HG03460 (cell line): Measurements from ENCODE around the gene NDUFS7.
"Not testable (repeated sequence)": the region's sequence is repeated elsewhere in the genome, so short reads cannot be mapped to it uniquely, and the experiment has no call there.

ENCODE experiments used
- ATAC-seq: cut with Tn5 transposase; IDR thresholded peaks from one replicate; pipeline ENCODE4 v1.9.1; 2021; ENCODE audit not compliant: unreplicated experiment

Gene NDUFS7

GRCh38 chr19:1431759-1432506, 48.2 kb downstream of the NDUFS7 start:
- no peak for ATAC-seq

- no peak for ATAC-seq
Measured at GRCh38 chr19:1432507-1432887, 48.8 kb downstream of the NDUFS7 start.

- no peak for ATAC-seq
Measured at GRCh38 chr19:1433119-1434039, 49.7 kb downstream of the NDUFS7 start.

GRCh38 chr19:1434040-1434366, 50.3 kb downstream of the NDUFS7 start:
- ATAC-seq, result no peak

GRCh38 chr19:1434577-1435060, 50.9 kb downstream of the NDUFS7 start:
- no peak for ATAC-seq

- no peak for ATAC-seq
Measured at GRCh38 chr19:1435378-1435989, 51.8 kb downstream of the NDUFS7 start.

GRCh38 chr19:1437609-1438008, 53.9 kb downstream of the NDUFS7 start:
- no peak for ATAC-seq

- peak; percentile 60 for ATAC-seq
Measured at GRCh38 chr19:1438035-1438932, 54.6 kb downstream of the NDUFS7 start, which contains the start of gene RPS15. Gene RPS15 (plus strand): TSS chr19:1438396. CDS start chr19:1438426, 30 bp downstream.

- ATAC-seq, result no peak
Measured at GRCh38 chr19:1438933-1439354, 55.2 kb downstream of the NDUFS7 start.

GRCh38 chr19:1439525-1440417, 56.1 kb downstream of the NDUFS7 start:
- ATAC-seq, result not testable (repeated sequence)

- no peak for ATAC-seq
Measured at GRCh38 chr19:1440418-1440801, 56.7 kb downstream of the NDUFS7 start.

GRCh38 chr19:1441022-1441426, 57.3 kb downstream of the NDUFS7 start:
- no peak for ATAC-seq

- ATAC-seq, result no peak
Measured at GRCh38 chr19:1441677-1442438, 58.2 kb downstream of the NDUFS7 start.
